HT1080 (cell line): ENCODE measurements around the gene BCL11B. TPM values are rescaled to one million over a fixed set of nuclear protein-coding genes. Genes with fewer than 3 reads are reported as not detected.

ENCODE experiments used
- DNase-seq: peaks from one replicate; pipeline ENCODE4 v3.0.0-alpha.2; 2015; ENCODE audit warnings: low read depth
- total RNA-seq: library from RNA; depleted of rRNA; stranded (reverse); fragments of >200 nt; shearing (Covaris generic); gene quantifications from 2 replicates; pipeline ENCODE4 v1.2.3, GENCODE V29; 2014

The BCL11B gene
- total RNA-seq, 1 experiment from 2014 or later, result 0.18 TPM

- DNase-seq, result no peak
Measured at GRCh38 chr14:99168330-99168729, 103.7 kb downstream of the BCL11B start.

GRCh38 chr14:99166506-99166905 is 105.5 kb downstream of the BCL11B start:
- no peak for DNase-seq

- DNase-seq, result no peak
Measured at GRCh38 chr14:99164712-99165111, 107.3 kb downstream of the BCL11B start.

- no peak for DNase-seq
Measured at GRCh38 chr14:99163446-99163845, 108.6 kb downstream of the BCL11B start.

GRCh38 chr14:99159341-99160340 is 112.4 kb downstream of the BCL11B start:
- no peak for DNase-seq

- DNase-seq, result no peak
Measured at GRCh38 chr14:99158646-99159165, 113.3 kb downstream of the BCL11B start.

- DNase-seq, result no peak
Measured at GRCh38 chr14:99158150-99158549, 113.8 kb downstream of the BCL11B start.

- DNase-seq, result no peak
Measured at GRCh38 chr14:99157676-99158075, 114.3 kb downstream of the BCL11B start.

GRCh38 chr14:99157246-99157645 is 114.8 kb downstream of the BCL11B start:
- DNase-seq, result no peak

- no peak for DNase-seq
Measured at GRCh38 chr14:99156814-99157213, 115.2 kb downstream of the BCL11B start.

- DNase-seq, result no peak
Measured at GRCh38 chr14:99156090-99156425, 115.9 kb downstream of the BCL11B start.

- no peak for DNase-seq
Measured at GRCh38 chr14:99155173-99156089, 116.6 kb downstream of the BCL11B start.

GRCh38 chr14:99150236-99150635 is 121.8 kb downstream of the BCL11B start:
- no peak for DNase-seq

GRCh38 chr14:99148861-99149610 is 123.0 kb downstream of the BCL11B start:
- no peak for DNase-seq

GRCh38 chr14:99148131-99148530 is 123.9 kb downstream of the BCL11B start:
- no peak for DNase-seq

GRCh38 chr14:99147366-99147740 is 124.6 kb downstream of the BCL11B start:
- no peak for DNase-seq

- no peak for DNase-seq
Measured at GRCh38 chr14:99146616-99147365, 125.2 kb downstream of the BCL11B start.

- DNase-seq, result no peak
Measured at GRCh38 chr14:99145307-99145706, 126.7 kb downstream of the BCL11B start.

GRCh38 chr14:99143793-99144192 is 128.2 kb downstream of the BCL11B start:
- DNase-seq, result no peak

- DNase-seq, result no peak
Measured at GRCh38 chr14:99143126-99143525, 128.9 kb downstream of the BCL11B start.
